Erythroblast (primary cell): ENCODE measurements around the gene RTP3.

Experiments
- GATA1 ChIP-seq: IDR thresholded peaks from 2 replicates; pipeline ENCODE4 v1.6.1; 2011; ENCODE audit warnings: low read depth, mild to moderate bottlenecking, control low read depth, low read length, moderate library complexity
- POLR2A ChIP-seq: IDR thresholded peaks from 2 replicates; pipeline ENCODE4 v1.6.1; 2011; ENCODE audit warnings: mild to moderate bottlenecking, low read length

DNA sequence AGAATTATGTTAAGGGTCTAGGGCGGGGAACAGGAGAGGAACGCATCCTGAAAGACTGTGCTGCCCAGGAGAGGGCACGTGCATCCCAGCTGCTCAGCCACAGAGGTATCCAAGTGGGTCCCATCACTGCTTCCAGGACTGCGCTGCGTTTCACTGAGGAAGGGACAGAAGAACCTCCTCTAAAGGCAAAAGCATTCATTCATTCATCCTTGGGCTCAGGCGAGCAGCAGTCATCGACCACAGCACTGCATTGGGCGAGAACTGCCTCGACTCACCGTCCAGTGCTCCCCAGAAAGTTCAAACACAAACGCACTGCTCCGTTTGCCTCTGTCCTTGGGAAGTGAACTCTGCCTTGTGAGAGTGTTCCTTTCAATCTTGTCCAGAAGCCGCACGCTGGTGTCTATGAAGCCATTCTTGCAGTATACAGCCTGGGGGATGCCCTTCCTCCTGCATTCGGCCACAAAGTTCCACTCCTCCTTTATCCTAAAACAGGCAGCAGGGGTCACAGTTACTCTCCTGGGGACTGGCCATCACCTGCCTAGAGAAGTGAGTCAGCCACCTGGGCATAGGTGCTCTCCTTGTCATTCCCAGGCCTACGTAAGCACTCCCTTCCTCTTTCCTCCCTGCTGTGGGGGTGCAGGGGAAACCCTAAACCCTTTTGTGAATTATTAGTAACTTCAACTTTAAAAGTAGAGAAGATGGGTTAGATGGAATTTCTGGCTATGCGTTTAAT lies 47.2 kb downstream of the RTP3 start:
- TF ChIP-seq POLR2A (no peak), GATA1 (no peak)
